ENCODE data around the gene SCAMP1. TPM values are rescaled to one million over a fixed set of nuclear protein-coding genes. Genes with fewer than 3 reads are reported as not detected.

SCAMP1 gene
- total RNA-seq, 1 donor from 2014 or later: 51.8 TPM

GRCh38 chr5:78326930-78327329 is 33.5 kb upstream of the SCAMP1 start:
- TF ChIP-seq CTCF (IDR thresholded peaks at IDR 0.05): no peak
- H3K27me3 Mint-ChIP-seq (ENCODE audit: low read depth): no peaks in the 10 kb centered on the region
- H3K4me3 Mint-ChIP-seq (ENCODE audit: unreplicated experiment): no peak overlapping the region
- H3K27ac Mint-ChIP-seq (ENCODE audit: unreplicated experiment): no peak overlapping the region
- H3K36me3 Mint-ChIP-seq (ENCODE audit: low read depth): no peaks in the 10 kb centered on the region
- H3K9me3 Mint-ChIP-seq (ENCODE audit: low read depth): peaks cover 3% of the 10 kb centered on the region
- no peak for DNase-seq (ENCODE audit: low spot score)
- peaks cover 5% of the 10 kb centered on the region for H3K4me1 Mint-ChIP-seq (ENCODE audit: low read depth)

GRCh38 chr5:78327761-78328510 is 32.5 kb upstream of the SCAMP1 start:
- Mint-ChIP-seq H3K27ac (ENCODE audit: unreplicated experiment) (no peak overlapping the region), H3K9me3 (ENCODE audit: low read depth) (peaks cover 3% of the 10 kb centered on the region), H3K4me1 (ENCODE audit: low read depth) (peaks cover 5% of the 10 kb centered on the region), H3K27me3 (ENCODE audit: low read depth) (no peaks in the 10 kb centered on the region), H3K36me3 (ENCODE audit: low read depth) (no peaks in the 10 kb centered on the region), H3K4me3 (ENCODE audit: unreplicated experiment) (no peak overlapping the region)
- no peak for TF ChIP-seq CTCF (IDR thresholded peaks at IDR 0.05)
- DNase-seq (ENCODE audit: low spot score): no peak

GRCh38 chr5:78328585-78329173 is 31.7 kb upstream of the SCAMP1 start:
- Mint-ChIP-seq H3K27me3 (ENCODE audit: low read depth) (no peaks in the 10 kb centered on the region), H3K4me3 (ENCODE audit: unreplicated experiment) (no peak overlapping the region), H3K9me3 (ENCODE audit: low read depth) (peaks cover 3% of the 10 kb centered on the region), H3K4me1 (ENCODE audit: low read depth) (peaks cover 5% of the 10 kb centered on the region), H3K36me3 (ENCODE audit: low read depth) (no peaks in the 10 kb centered on the region), H3K27ac (ENCODE audit: unreplicated experiment) (no peak overlapping the region)
- DNase-seq (ENCODE audit: low spot score): no peak
- no peak for TF ChIP-seq CTCF (IDR thresholded peaks at IDR 0.05)

- H3K4me1 Mint-ChIP-seq (ENCODE audit: low read depth): peaks cover 5% of the 10 kb centered on the region
- H3K4me3 Mint-ChIP-seq (ENCODE audit: unreplicated experiment): no peak overlapping the region
- H3K27me3 Mint-ChIP-seq (ENCODE audit: low read depth): no peaks in the 10 kb centered on the region
- DNase-seq (ENCODE audit: low spot score): no peak
- H3K36me3 Mint-ChIP-seq (ENCODE audit: low read depth): no peaks in the 10 kb centered on the region
- peaks cover 4% of the 10 kb centered on the region for H3K9me3 Mint-ChIP-seq (ENCODE audit: low read depth)
- H3K27ac Mint-ChIP-seq (ENCODE audit: unreplicated experiment): no peak overlapping the region
- TF ChIP-seq CTCF (IDR thresholded peaks at IDR 0.05): no peak
These were observed 28.8 kb upstream of the SCAMP1 start for GRCh38 chr5:78331523-78332080.

- TF ChIP-seq CTCF (IDR thresholded peaks at IDR 0.05): no peak
- peaks cover 14% of the 10 kb centered on the region for H3K9me3 Mint-ChIP-seq (ENCODE audit: low read depth)
- H3K36me3 Mint-ChIP-seq (ENCODE audit: low read depth): peaks cover 5% of the 10 kb centered on the region
- no peaks in the 10 kb centered on the region for H3K4me1 Mint-ChIP-seq (ENCODE audit: low read depth)
- H3K4me3 Mint-ChIP-seq (ENCODE audit: unreplicated experiment): no peak overlapping the region
- no peak for DNase-seq (ENCODE audit: low spot score)
- no peak overlapping the region for H3K27ac Mint-ChIP-seq (ENCODE audit: unreplicated experiment)
- no peaks in the 10 kb centered on the region for H3K27me3 Mint-ChIP-seq (ENCODE audit: low read depth)
These were observed 25.6 kb upstream of the SCAMP1 start for GRCh38 chr5:78334811-78335210.
